Uterus (tissue), 4 donors: ENCODE data around the gene HSF5. TPM values are rescaled to one million over a fixed set of nuclear protein-coding genes. Genes with fewer than 3 reads are reported as not detected.

ENCODE experiments used
- DNase-seq, 2 donors: peaks; one replicate each; pipeline ENCODE4 v3.0.0-alpha.2; 2019 to 2020
- H3K27ac ChIP-seq, 2 donors: fragments of 200-600 bp; sonication (generic); 1 replicate in 1 of 2; 2 replicates in 1 of 2; pipeline ENCODE4 v1.5.1; 2016 to 2018
- H3K27me3 ChIP-seq, 2 donors: fragments of 200-600 bp; sonication (generic); one replicate each; pipeline ENCODE4 v1.5.1; 2018 to 2019; ENCODE audit warnings: control low read depth in 1 of 2
- H3K36me3 ChIP-seq, 2 donors: fragments of 200-600 bp; sonication (generic); one replicate each; pipeline ENCODE4 v1.5.1; 2019; ENCODE audit warnings: control low read depth in 1 of 2
- H3K4me1 ChIP-seq, 2 donors: fragments of 200-600 bp; sonication (generic); one replicate each; pipeline ENCODE4 v1.5.1; 2018 to 2019; ENCODE audit warnings: control low read depth in 1 of 2
- H3K4me3 ChIP-seq, 2 donors: fragments of 200-600 bp; sonication (generic); 1 replicate in 1 of 2; 2 replicates in 1 of 2; pipeline ENCODE4 v1.5.1; 2018 to 2019; ENCODE audit warnings: mild to moderate bottlenecking in 1 of 2
- H3K9me3 ChIP-seq, 2 donors: fragments of 200-600 bp; sonication (generic); one replicate each; pipeline ENCODE4 v1.5.1; 2019; ENCODE audit warnings: control low read depth in 1 of 2
- CTCF ChIP-seq, 4 experiments: fragments of 200-600 bp in 2 of 4; fragments of 450-650 bp in 2 of 4; sonication (generic) in 2 of 4; IDR thresholded peaks; one replicate each; pipeline ENCODE4 v1.5.1; 2016 to 2019; ENCODE audit warnings: antibody characterized with exemption in 4 of 4, mild to moderate bottlenecking in 2 of 4, moderate library complexity in 1 of 4
- POLR2A ChIP-seq, 2 donors: fragments of 450-650 bp; IDR thresholded peaks; one replicate each; pipeline ENCODE4 v1.6.1; 2016; ENCODE audit warnings: antibody characterized with exemption in 2 of 2, mild to moderate bottlenecking in 1 of 2, moderate library complexity in 1 of 2
- intact Hi-C: fragments of 100-400 bp; cut with DNase I; formaldehyde crosslinking; loops from one replicate; pipeline ENCODE4 v1.15.1; 2023; ENCODE audit warnings: low total_unique reads
- total RNA-seq, 4 donors: library from RNA; depleted of rRNA in 3 of 4; stranded (reverse); fragments of >200 nt in 3 of 4; gene quantifications; one replicate each; pipeline versions ENCODE4 v1.1.0 to v1.2.4, GENCODE V29; 2014 to 2023
- donor health status: DM: yes; HTN: yes; CAD: no.

The HSF5 gene
- total RNA-seq, 4 donors from 2014 or later, result 0.90 TPM; not detected in 3

GRCh38 chr17:58510075-58510474 lies 21.9 kb upstream of the HSF5 start:
- no peak for TF ChIP-seq CTCF (IDR thresholded peaks at IDR 0.05)
- no peak for TF ChIP-seq POLR2A (IDR thresholded peaks at IDR 0.05)
- no peak for DNase-seq
- Histone ChIP-seq H3K27me3 (no peaks in the 10 kb centered on the region), H3K27ac (no peak overlapping the region), H3K9me3 (no peaks in the 10 kb centered on the region), H3K4me1 (no peaks in the 10 kb centered on the region), H3K36me3 (no peaks in the 10 kb centered on the region), H3K4me3 (no peak overlapping the region)
- intact Hi-C loops, result no loop called here

GRCh38 chr17:58508341-58509067 lies 20.3 kb upstream of the HSF5 start:
- no peaks in the 10 kb centered on the region for H3K27me3 ChIP-seq
- intact Hi-C loops, result no loop called here
- no peak for DNase-seq
- H3K4me3 ChIP-seq, result no peak overlapping the region
- no peaks in the 10 kb centered on the region for H3K4me1 ChIP-seq
- no peaks in the 10 kb centered on the region for H3K36me3 ChIP-seq
- TF ChIP-seq CTCF (IDR thresholded peaks at IDR 0.05), result no peak
- TF ChIP-seq POLR2A (IDR thresholded peaks at IDR 0.05), result no peak
- H3K9me3 ChIP-seq, result no peaks in the 10 kb centered on the region
- no peak overlapping the region for H3K27ac ChIP-seq

GRCh38 chr17:58507123-58507634 lies 19.0 kb upstream of the HSF5 start:
- H3K36me3 ChIP-seq, result no peaks in the 10 kb centered on the region
- TF ChIP-seq POLR2A (IDR thresholded peaks at IDR 0.05) (no peak), CTCF (IDR thresholded peaks at IDR 0.05) (no peak)

DNA sequence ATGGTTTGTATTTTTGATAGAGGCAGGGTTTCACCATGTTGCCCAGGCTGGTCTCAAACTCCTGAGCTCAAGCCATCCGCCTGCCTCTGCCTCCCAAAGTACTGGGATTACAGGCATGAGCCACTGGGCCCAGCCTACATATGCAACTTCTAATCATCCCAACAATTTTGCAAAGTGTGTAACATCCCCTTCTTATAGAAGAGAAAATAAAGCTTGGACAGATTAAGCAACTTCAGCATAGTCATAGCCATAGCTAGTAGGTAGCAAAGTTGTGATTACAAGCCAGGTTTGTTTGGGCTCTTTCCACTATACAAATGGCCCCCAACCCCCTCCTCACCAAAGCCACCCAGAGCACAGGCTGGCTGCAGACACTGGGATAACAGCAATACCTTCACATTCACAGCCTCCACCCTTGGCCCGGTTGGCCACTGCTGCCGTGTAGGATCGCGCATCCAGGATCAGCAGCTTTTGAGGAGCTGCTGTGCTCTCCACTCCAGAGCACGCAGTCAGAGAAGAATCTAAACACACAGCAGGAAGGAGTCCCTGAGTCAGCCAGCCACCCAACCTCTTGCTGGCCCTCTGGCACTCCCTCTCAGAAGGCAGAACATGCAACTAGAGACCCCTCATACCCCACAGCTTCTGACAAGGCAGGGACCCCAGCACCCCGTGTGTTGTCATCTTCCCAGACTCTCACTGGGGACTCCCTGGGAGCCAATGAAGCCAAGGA lies 18.3 kb upstream of the HSF5 start:
- no peak for TF ChIP-seq POLR2A (IDR thresholded peaks at IDR 0.05)
- TF ChIP-seq CTCF (IDR thresholded peaks at IDR 0.05), result no peak
- H3K4me1 ChIP-seq, result no peaks in the 10 kb centered on the region
- H3K4me3 ChIP-seq, result no peak overlapping the region
- H3K36me3 ChIP-seq, result no peaks in the 10 kb centered on the region
- H3K9me3 ChIP-seq, result no peaks in the 10 kb centered on the region
- H3K27ac ChIP-seq, result no peak overlapping the region
- intact Hi-C loops, result no loop called here
- H3K27me3 ChIP-seq, result no peaks in the 10 kb centered on the region
- DNase-seq, result no peak

More at GRCh38 chr17:58507123-58507634, 19.0 kb upstream of the HSF5 start:
- intact Hi-C loops, result no loop called here
- DNase-seq, result no peak
- H3K27me3 ChIP-seq, result no peaks in the 10 kb centered on the region
- no peak overlapping the region for H3K4me3 ChIP-seq
- no peak overlapping the region for H3K27ac ChIP-seq
- H3K9me3 ChIP-seq, result no peaks in the 10 kb centered on the region
- no peaks in the 10 kb centered on the region for H3K4me1 ChIP-seq

DNA sequence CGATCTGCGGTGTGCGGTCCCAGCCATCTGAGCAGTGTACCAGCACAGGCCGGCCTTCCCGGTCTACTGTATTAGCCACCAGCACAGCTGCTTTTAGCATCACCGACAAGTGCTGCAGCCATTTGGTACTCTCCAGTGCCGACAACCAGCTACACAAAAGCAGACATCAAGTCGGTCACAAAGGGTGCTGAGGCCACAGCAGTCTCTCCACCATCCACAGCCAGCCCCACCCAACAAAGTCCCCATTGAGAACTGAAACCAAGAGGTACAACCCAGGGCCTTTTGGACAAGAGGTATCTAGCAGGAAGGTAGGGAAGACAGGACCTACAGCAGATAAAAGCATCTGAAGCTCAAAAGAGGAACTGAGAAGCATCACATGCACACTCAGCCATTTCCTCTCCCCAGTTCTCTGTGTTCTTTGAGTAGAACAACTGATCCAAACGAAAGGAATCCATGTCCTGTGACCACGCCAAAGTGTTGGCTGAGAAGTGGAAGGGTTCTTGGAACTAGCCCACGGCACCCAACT lies 16.7 kb upstream of the HSF5 start:
- intact Hi-C loops, result no loop called here
- H3K27ac ChIP-seq, result no peak overlapping the region

More for the DNA sequence above, 16.7 kb upstream of the HSF5 start:
- no peaks in the 10 kb centered on the region for H3K4me1 ChIP-seq
- TF ChIP-seq POLR2A (IDR thresholded peaks at IDR 0.05), result no peak
- no peak for TF ChIP-seq CTCF (IDR thresholded peaks at IDR 0.05)
- H3K4me3 ChIP-seq, result no peak overlapping the region
- no peaks in the 10 kb centered on the region for H3K27me3 ChIP-seq
- no peaks in the 10 kb centered on the region for H3K9me3 ChIP-seq
- H3K36me3 ChIP-seq, result no peaks in the 10 kb centered on the region
- DNase-seq, result no peak
